Activated CD4-positive, alpha-beta memory T cell treated with anti-CD3 and anti-CD28 coated beads for 36 hours (primary cell): ENCODE measurements around the gene UXS1. TPM values are rescaled to one million over a fixed set of nuclear protein-coding genes. Genes with fewer than 3 reads are reported as not detected.

ENCODE experiments used
- CTCF ChIA-PET: fragments of 350-600 bp; sonication (Branson Sonifier 250); formaldehyde crosslinking; loops from one replicate; lab custom pipeline; 2021; ENCODE audit warnings: antibody characterized with exemption, inconsistent platforms; lab: Charles Lee
- POLR2A ChIA-PET: fragments of 350-600 bp; sonication (Branson Sonifier 250); formaldehyde crosslinking; loops from one replicate; lab custom pipeline; 2021; ENCODE audit warnings: antibody characterized with exemption; lab: Charles Lee
- DNase-seq: peaks from one replicate; pipeline ENCODE4 v3.0.0-alpha.2; 2020
- H3K27ac Mint-ChIP-seq: one replicate; pipeline ENCODE4 v1.8.0; 2021; ENCODE audit warnings: mixed read lengths
- H3K27me3 Mint-ChIP-seq: one replicate; pipeline ENCODE4 v1.8.0; 2021; ENCODE audit warnings: mixed read lengths
- H3K36me3 Mint-ChIP-seq: one replicate; pipeline ENCODE4 v1.8.0; 2021; ENCODE audit warnings: mixed read lengths
- H3K4me1 Mint-ChIP-seq: one replicate; pipeline ENCODE4 v1.8.0; 2021; ENCODE audit warnings: low read depth, mixed read lengths
- H3K4me3 Mint-ChIP-seq: one replicate; pipeline ENCODE4 v1.8.0; 2021; ENCODE audit warnings: mild to moderate bottlenecking, mixed read lengths
- H3K9me3 Mint-ChIP-seq: one replicate; pipeline ENCODE4 v1.8.0; 2021; ENCODE audit warnings: mixed read lengths
- intact Hi-C: fragments of 100-400 bp; cut with micrococcal nuclease; formaldehyde crosslinking; loops from one replicate; pipeline ENCODE4 v1.15.1; 2023
- total RNA-seq, 2 experiments: library from RNA; stranded (reverse); gene quantifications; one replicate each; pipeline ENCODE4 v1.2.3, GENCODE V29; 2021

UXS1 gene
- total RNA-seq, 2 experiments from 2014 or later: 39.2 to 41.5 TPM

DNA sequence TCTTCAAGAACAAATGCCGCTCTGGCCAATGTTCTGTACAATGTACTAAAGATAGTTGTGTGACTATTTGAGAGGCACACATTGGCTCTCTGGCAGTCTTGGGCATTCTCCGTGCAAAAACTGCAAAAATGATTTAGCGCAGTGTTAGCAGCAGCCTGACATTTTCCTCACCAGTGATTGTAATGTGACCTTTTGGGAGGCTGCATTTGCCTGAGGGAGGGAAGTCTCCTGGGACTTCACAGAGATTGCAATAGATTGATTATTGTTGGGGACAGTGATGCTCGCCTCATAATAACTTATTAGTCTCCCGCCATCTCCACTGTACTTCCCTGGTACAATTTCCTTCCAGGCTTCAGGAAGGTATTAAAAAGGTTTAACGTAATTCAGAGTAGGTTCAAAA is 149.2 kb downstream of the UXS1 start:
- H3K4me3 Mint-ChIP-seq: no peak overlapping the region
- no peaks in the 10 kb centered on the region for H3K9me3 Mint-ChIP-seq
- intact Hi-C loops: no loop called here
- no peaks in the 10 kb centered on the region for H3K27me3 Mint-ChIP-seq
- no peak overlapping the region for H3K27ac Mint-ChIP-seq
- CTCF ChIA-PET: no interaction called here
- POLR2A ChIA-PET: no interaction called here
- H3K4me1 Mint-ChIP-seq: no peaks in the 10 kb centered on the region
- H3K36me3 Mint-ChIP-seq: no peaks in the 10 kb centered on the region
- no peak for DNase-seq

DNA sequence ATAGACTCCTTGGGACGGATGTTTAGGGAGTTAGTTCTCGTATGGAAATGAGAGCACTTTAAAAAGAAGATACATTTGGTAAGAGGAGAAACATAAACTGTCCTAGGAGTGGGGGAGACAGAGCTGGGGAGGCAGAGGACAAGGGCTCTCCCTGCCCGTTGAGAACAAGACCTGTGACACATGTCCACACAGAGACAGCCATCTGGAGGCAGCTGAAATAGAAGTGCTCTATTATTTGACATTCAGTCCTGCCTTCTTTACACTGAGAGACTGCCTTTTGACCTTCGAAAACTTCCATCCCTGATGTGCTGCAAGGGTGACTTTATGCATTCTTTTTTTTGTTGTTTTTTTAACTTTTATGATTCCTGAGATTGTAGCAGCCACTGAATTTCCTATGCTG is 150.1 kb downstream of the UXS1 start:
- Mint-ChIP-seq H3K27me3 (no peaks in the 10 kb centered on the region), H3K4me3 (no peak overlapping the region), H3K27ac (no peak overlapping the region), H3K36me3 (no peaks in the 10 kb centered on the region), H3K9me3 (no peaks in the 10 kb centered on the region), H3K4me1 (peaks cover 2% of the 10 kb centered on the region)
- ChIA-PET POLR2A (no interaction called here), CTCF (no interaction called here)
- intact Hi-C loops: no loop called here
- no peak for DNase-seq
